Measurements from ENCODE around the gene TP53. TPM values are rescaled to one million over a fixed set of nuclear protein-coding genes. Genes with fewer than 3 reads are reported as not detected.

Gene TP53
- total and polyA plus RNA-seq, 2 donors (not counting 1 experiment from before 2014, with no cell fraction given), result 23.0 to 35.5 TPM

GRCh38 chr17:7729816-7730215, 42.5 kb upstream of the TP53 start:
- H3K36me3 ChIP-seq (ENCODE audit: control insufficient read depth, insufficient read depth, low read length), result no peaks in the 10 kb centered on the region
- H3K9ac ChIP-seq (ENCODE audit: insufficient read depth, low read length), result no peak overlapping the region
- H3K9me3 ChIP-seq (ENCODE audit: control insufficient read depth, insufficient read depth, low read depth, low read length), result no peaks in the 10 kb centered on the region
- H3K4me1 ChIP-seq (ENCODE audit: control insufficient read depth, extremely low read depth, insufficient read depth, low read length), result no peaks in the 10 kb centered on the region
- H3K4me3 ChIP-seq (replicated peaks in 1 of 4; ENCODE audit: control extremely low read depth in 1 of 4, insufficient read depth in 1 of 4, low read depth in 3 of 4, low read length in 4 of 4), result no peak overlapping the region
- peaks cover 12% of the 10 kb centered on the region for H3K27me3 ChIP-seq (ENCODE audit: control insufficient read depth, insufficient read depth, low read length)
- DNase-seq (ENCODE audit: low read depth in 2 of 2), result no peak
- TF ChIP-seq EZH2 (IDR thresholded peaks at IDR 0.05; ENCODE audit: low read length, missing control alignments) (no peak), CTCF (conservative IDR thresholded peaks at IDR 0.05 in 1 of 2, IDR thresholded peaks at IDR 0.05 in 1 of 2; ENCODE audit: low read depth in 1 of 2, low read length in 2 of 2) (no peak)
- H4K20me1 ChIP-seq (ENCODE audit: control insufficient read depth, extremely low read depth, insufficient read depth, low read length), result no peaks in the 10 kb centered on the region
- H3K79me2 ChIP-seq (ENCODE audit: control insufficient read depth, insufficient read depth, low read length), result no peaks in the 10 kb centered on the region
- no peak overlapping the region for H3K27ac ChIP-seq (ENCODE audit: insufficient read depth, low read length)
- no peak overlapping the region for H2AFZ ChIP-seq (ENCODE audit: low read length)
- H3K4me2 ChIP-seq (ENCODE audit: extremely low read depth, insufficient read depth, low read length), result no peak overlapping the region

- Histone ChIP-seq H2AFZ (ENCODE audit: low read length) (no peak overlapping the region), H3K27me3 (ENCODE audit: control insufficient read depth, insufficient read depth, low read length) (peaks cover 2% of the 10 kb centered on the region), H3K36me3 (ENCODE audit: control insufficient read depth, insufficient read depth, low read length) (no peaks in the 10 kb centered on the region), H4K20me1 (ENCODE audit: control insufficient read depth, extremely low read depth, insufficient read depth, low read length) (no peaks in the 10 kb centered on the region), H3K27ac (ENCODE audit: insufficient read depth, low read length) (no peak overlapping the region), H3K9me3 (ENCODE audit: control insufficient read depth, insufficient read depth, low read depth, low read length) (no peaks in the 10 kb centered on the region), H3K79me2 (ENCODE audit: control insufficient read depth, insufficient read depth, low read length) (no peaks in the 10 kb centered on the region), H3K4me3 (replicated peaks in 1 of 4; ENCODE audit: control extremely low read depth in 1 of 4, insufficient read depth in 1 of 4, low read depth in 3 of 4, low read length in 4 of 4) (no peak overlapping the region), H3K4me2 (ENCODE audit: extremely low read depth, insufficient read depth, low read length) (no peak overlapping the region), H3K4me1 (ENCODE audit: control insufficient read depth, extremely low read depth, insufficient read depth, low read length) (no peaks in the 10 kb centered on the region), H3K9ac (ENCODE audit: insufficient read depth, low read length) (no peak overlapping the region)
- no peak for TF ChIP-seq CTCF (conservative IDR thresholded peaks at IDR 0.05 in 1 of 2, IDR thresholded peaks at IDR 0.05 in 1 of 2; ENCODE audit: low read depth in 1 of 2, low read length in 2 of 2)
- no peak for TF ChIP-seq EZH2 (IDR thresholded peaks at IDR 0.05; ENCODE audit: low read length, missing control alignments)
- no peak for DNase-seq (ENCODE audit: low read depth in 2 of 2)
Measured at GRCh38 chr17:7727886-7728285, 40.6 kb upstream of the TP53 start.

GRCh38 chr17:7721612-7722011, 34.3 kb upstream of the TP53 start:
- TF ChIP-seq CTCF (conservative IDR thresholded peaks at IDR 0.05 in 1 of 2, IDR thresholded peaks at IDR 0.05 in 1 of 2; ENCODE audit: low read depth in 1 of 2, low read length in 2 of 2) (no peak), EZH2 (IDR thresholded peaks at IDR 0.05; ENCODE audit: low read length, missing control alignments) (no peak)
- Histone ChIP-seq H3K4me1 (ENCODE audit: control insufficient read depth, extremely low read depth, insufficient read depth, low read length) (peaks cover under 1% of the 10 kb centered on the region), H3K27ac (ENCODE audit: insufficient read depth, low read length) (no peak overlapping the region), H2AFZ (ENCODE audit: low read length) (no peak overlapping the region), H3K9me3 (ENCODE audit: control insufficient read depth, insufficient read depth, low read depth, low read length) (no peaks in the 10 kb centered on the region), H4K20me1 (ENCODE audit: control insufficient read depth, extremely low read depth, insufficient read depth, low read length) (no peaks in the 10 kb centered on the region), H3K79me2 (ENCODE audit: control insufficient read depth, insufficient read depth, low read length) (no peaks in the 10 kb centered on the region), H3K27me3 (ENCODE audit: control insufficient read depth, insufficient read depth, low read length) (peaks cover 25% of the 10 kb centered on the region), H3K4me2 (ENCODE audit: extremely low read depth, insufficient read depth, low read length) (no peak overlapping the region), H3K36me3 (ENCODE audit: control insufficient read depth, insufficient read depth, low read length) (no peaks in the 10 kb centered on the region), H3K9ac (ENCODE audit: insufficient read depth, low read length) (no peak overlapping the region), H3K4me3 (replicated peaks in 1 of 4; ENCODE audit: control extremely low read depth in 1 of 4, insufficient read depth in 1 of 4, low read depth in 3 of 4, low read length in 4 of 4) (no peak overlapping the region)
- no peak for DNase-seq (ENCODE audit: low read depth in 2 of 2)
